HepG2 (cell line): Measurements from ENCODE around the gene CNIH4. TPM values are rescaled to one million over a fixed set of nuclear protein-coding genes. Genes with fewer than 3 reads are reported as not detected.

Experiments used
- BCL6 ChIP-seq: IDR thresholded peaks from 2 replicates; pipeline ENCODE4 v1.6.1; 2016; ENCODE audit warnings: missing genetic modification reagents, missing compliant biosample characterization
- BCLAF1 ChIP-seq: fragments of 450-650 bp; IDR thresholded peaks from 2 replicates; pipeline ENCODE4 v1.6.1; 2017; ENCODE audit warnings: mild to moderate bottlenecking
- IKZF1 ChIP-seq: fragments of 450-650 bp; IDR thresholded peaks from 2 replicates; pipeline ENCODE4 v1.7.1; 2016
- KDM4B ChIP-seq: sonication (generic); formaldehyde crosslinking; IDR thresholded peaks from 2 replicates; pipeline ENCODE4 v1.4.0; 2020; ENCODE audit warnings: missing genetic modification reagents
- MTERF4 ChIP-seq: sonication (generic); formaldehyde crosslinking; IDR thresholded peaks from 2 replicates; pipeline ENCODE4 v1.8.0; 2023; ENCODE audit warnings: mild to moderate bottlenecking, missing genetic modification reagents
- PHF5A ChIP-seq: IDR thresholded peaks from one replicate; pipeline ENCODE4 v1.6.1; 2018; ENCODE audit warnings: low read depth, missing genetic modification reagents; ENCODE audit not compliant: unreplicated experiment
- PRPF4 ChIP-seq: fragments of 200-400 bp; formaldehyde crosslinking; IDR thresholded peaks from 2 replicates; pipeline ENCODE4 v1.6.1; 2016; ENCODE audit warnings: low read length, low read depth; ENCODE audit not compliant: poor library complexity, severe bottlenecking
- RBFOX2 ChIP-seq: fragments of 200-400 bp; formaldehyde crosslinking; IDR thresholded peaks from 2 replicates; pipeline ENCODE4 v1.6.1; 2017; ENCODE audit warnings: low read depth, mild to moderate bottlenecking, low read length
- ZHX2 ChIP-seq, 2 experiments: sonication (generic) in 1 of 2; formaldehyde crosslinking in 1 of 2; IDR thresholded peaks; 2 replicates each; pipeline versions ENCODE4 v1.6.1 to v1.9.0; 2014 to 2022; ENCODE audit warnings: antibody characterized with exemption in 1 of 2, borderline replicate concordance in 1 of 2, inconsistent platforms in 1 of 2, low read depth in 1 of 2, missing genetic modification reagents in 1 of 2
- ZNF30 ChIP-seq: sonication (generic); formaldehyde crosslinking; IDR thresholded peaks from 2 replicates; pipeline ENCODE4 v1.5.0; 2020; ENCODE audit warnings: mild to moderate bottlenecking, missing genetic modification reagents
- ZNF678 ChIP-seq: sonication (generic); formaldehyde crosslinking; IDR thresholded peaks from 2 replicates; pipeline ENCODE4 v1.4.0; 2020; ENCODE audit warnings: mild to moderate bottlenecking, missing genetic modification reagents
- ZNF687 ChIP-seq: sonication (generic); formaldehyde crosslinking; IDR thresholded peaks from 2 replicates; pipeline ENCODE4 v1.5.1; 2020; ENCODE audit warnings: mild to moderate bottlenecking, missing genetic modification reagents, moderate library complexity
- ZNF839 ChIP-seq: sonication (generic); formaldehyde crosslinking; IDR thresholded peaks from 2 replicates; pipeline ENCODE4 v1.4.0; 2020; ENCODE audit warnings: missing genetic modification reagents, mild to moderate bottlenecking, borderline replicate concordance
- polyA plus RNA-seq, 8 experiments: library from polyadenylated mRNA; depleted of rRNA in 3 of 8; stranded (reverse) in 7 of 8; unstranded in 1 of 8; fragments of >200 nt; fragmentation: Illumina TruSeq in 4 of 8; extraction: Trizol in 4 of 8; gene quantifications; 2 replicates each; pipeline versions ENCODE4 v1.2.1 to v1.2.3, GENCODE V29; 2011 to 2016; ENCODE audit warnings: low read depth in 4 of 8, missing spikeins in 1 of 8, mixed read lengths in 1 of 8; ENCODE audit not compliant: insufficient read depth in 1 of 8
- total RNA-seq, 5 experiments: library from RNA; depleted of rRNA; stranded (reverse); fragments of >200 nt; fragmentation: Illumina TruSeq; extraction: Trizol; gene quantifications; 2 replicates each; pipeline ENCODE4 v1.2.3, GENCODE V29; 2016; ENCODE audit warnings: low read depth in 1 of 5

The CNIH4 gene
- total and polyA plus RNA-seq, 2 of the 13 experiments (the other 11 are each of a cell fraction or from before 2014, with no cell fraction given): 51.8 to 52.9 TPM

GRCh38 chr1:224356685-224357625 lies at the start of gene CNIH4 (continued):
- TF ChIP-seq IKZF1 (no peak), BCLAF1 (no peak), RBFOX2 (peak; percentile 75), PRPF4 (no peak), ZNF678 (CRISPR knock-in tag) (0 out of 2 replicates have a peak, but pooled peaks have one; percentile 35), BCL6 (CRISPR knock-in tag) (no peak), ZHX2 (IDR thresholded peaks at IDR 0.05; ENCODE audit: low read depth) (no peak), ZHX2 (CRISPR knock-in tag; IDR thresholded peaks at IDR 0.05; ENCODE audit: borderline replicate concordance) (peak; percentile 43; the same call in 1 of the 2 replicates), KDM4B (0 out of 2 replicates have a peak, but pooled peaks have one; percentile 20), ZNF30 (CRISPR knock-in tag) (peak; percentile 76; the same call in 1 of the 2 replicates), ZNF839 (CRISPR knock-in tag) (no peak), PHF5A (CRISPR knock-in tag) (peak; percentile 28), ZNF687 (peak; percentile 79), MTERF4 (CRISPR knock-in tag) (peak; percentile 87; the same call in 1 of the 2 replicates)
